Activated CD4-positive, alpha-beta T cell treated with anti-CD3 and anti-CD28 coated beads, Interleukin-2, amount 50 U/mL, for 1 hour (primary cell): ENCODE measurements around the gene APEH.

Source experiments
- DNase-seq: peaks from one replicate; pipeline ENCODE4 v3.0.0-alpha.2; 2020

Gene APEH

DNA sequence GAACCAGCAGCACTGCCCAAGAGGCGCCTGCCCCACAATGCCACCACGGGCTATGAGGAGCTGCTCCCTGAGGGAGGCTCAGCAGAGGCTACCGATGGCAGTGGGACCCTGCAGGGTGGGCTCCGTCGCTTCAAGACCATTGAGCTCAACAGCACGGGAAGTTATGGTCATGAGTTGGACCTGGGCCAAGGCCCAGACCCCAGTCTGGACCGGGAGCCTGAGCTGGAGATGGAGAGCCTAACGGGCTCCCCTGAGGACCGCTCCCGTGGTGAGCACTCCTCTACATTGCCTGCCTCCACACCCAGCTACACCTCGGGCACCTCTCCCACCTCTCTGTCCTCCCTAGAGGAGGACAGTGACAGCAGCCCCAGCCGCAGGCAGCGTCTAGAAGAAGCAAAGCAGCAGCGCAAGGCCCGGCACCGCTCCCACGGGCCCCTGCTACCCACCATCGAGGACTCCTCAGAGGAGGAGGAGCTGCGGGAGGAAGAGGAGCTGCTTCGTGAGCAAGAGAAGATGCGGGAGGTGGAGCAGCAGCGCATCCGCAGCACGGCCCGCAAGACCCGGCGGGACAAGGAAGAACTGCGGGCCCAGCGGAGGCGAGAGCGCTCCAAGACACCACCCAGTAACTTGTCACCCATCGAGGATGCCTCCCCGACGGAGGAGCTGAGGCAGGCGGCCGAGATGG, 21.8 kb upstream of the APEH start:
- no peak for DNase-seq

DNA sequence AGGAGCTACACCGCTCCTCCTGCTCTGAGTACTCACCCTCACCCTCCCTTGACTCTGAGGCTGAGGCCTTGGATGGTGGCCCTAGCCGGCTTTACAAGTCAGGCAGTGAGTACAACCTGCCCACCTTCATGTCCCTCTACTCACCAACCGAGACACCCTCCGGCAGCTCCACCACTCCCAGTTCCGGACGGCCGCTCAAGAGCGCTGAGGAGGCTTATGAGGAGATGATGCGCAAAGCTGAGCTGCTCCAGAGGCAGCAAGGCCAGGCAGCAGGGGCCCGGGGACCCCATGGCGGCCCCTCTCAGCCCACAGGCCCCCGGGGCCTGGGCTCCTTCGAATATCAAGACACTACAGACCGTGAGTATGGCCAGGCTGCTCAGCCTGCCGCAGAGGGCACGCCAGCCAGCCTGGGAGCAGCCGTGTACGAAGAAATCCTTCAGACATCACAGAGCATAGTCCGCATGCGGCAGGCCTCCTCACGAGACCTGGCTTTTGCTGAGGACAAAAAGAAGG, 21.2 kb upstream of the APEH start:
- no peak for DNase-seq

DNA sequence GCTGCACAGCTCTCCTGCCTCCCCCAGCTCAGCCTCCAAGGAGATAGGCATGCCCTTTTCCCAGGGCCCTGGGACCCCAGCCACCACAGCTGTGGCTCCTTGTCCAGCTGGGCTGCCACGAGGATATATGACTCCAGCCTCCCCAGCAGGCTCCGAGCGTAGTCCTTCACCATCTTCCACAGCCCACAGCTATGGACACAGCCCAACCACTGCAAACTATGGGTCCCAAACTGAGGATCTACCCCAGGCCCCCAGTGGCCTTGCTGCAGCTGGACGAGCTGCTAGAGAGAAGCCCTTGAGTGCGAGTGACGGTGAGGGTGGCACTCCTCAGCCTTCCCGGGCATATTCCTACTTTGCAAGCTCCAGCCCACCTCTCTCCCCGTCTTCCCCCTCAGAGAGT, 20.5 kb upstream of the APEH start:
- DNase-seq, result no peak

DNA sequence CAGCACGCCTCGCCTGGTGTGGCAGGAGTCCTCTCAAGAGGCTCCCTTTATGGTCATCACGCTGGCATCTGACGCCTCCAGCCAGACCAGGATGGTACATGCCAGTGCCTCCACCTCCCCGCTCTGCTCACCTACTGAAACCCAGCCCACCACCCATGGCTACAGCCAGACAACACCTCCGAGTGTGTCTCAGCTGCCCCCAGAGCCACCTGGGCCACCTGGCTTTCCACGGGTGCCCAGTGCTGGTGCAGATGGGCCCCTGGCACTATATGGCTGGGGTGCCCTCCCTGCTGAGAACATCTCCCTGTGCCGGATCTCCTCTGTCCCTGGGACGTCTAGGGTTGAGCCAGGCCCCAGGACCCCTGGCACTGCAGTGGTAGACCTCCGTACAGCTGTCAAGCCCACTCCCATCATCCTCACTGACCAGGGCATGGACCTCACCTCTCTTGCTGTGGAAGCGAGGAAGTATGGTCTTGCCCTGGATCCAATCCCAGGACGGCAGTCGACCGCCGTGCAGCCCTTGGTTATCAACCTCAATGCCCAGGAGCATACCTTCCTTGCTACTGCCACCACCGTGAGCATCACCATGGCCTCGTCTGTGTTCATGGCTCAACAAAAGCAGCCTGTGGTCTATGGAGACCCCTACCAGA, 19.9 kb upstream of the APEH start:
- no peak for DNase-seq

DNA sequence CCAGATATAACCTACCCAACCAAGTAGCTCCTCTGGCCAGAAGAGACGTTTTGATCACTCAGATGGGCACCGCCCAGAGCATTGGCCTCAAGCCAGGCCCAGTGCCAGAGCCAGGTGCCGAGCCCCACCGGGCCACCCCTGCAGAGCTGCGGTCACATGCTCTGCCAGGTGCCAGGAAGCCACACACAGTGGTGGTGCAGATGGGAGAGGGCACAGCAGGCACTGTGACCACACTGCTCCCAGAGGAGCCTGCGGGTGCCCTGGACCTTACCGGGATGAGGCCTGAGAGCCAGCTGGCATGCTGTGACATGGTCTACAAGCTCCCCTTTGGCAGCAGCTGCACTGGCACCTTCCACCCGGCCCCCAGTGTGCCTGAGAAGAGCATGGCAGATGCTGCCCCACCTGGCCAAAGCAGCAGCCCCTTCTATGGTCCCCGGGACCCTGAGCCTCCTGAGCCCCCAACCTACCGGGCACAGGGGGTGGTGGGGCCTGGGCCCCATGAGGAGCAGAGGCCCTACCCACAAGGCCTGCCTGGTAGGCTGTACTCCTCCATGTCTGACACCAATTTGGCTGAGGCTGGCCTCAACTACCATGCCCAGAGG, 19.1 kb upstream of the APEH start:
- DNase-seq, result no peak

DNA sequence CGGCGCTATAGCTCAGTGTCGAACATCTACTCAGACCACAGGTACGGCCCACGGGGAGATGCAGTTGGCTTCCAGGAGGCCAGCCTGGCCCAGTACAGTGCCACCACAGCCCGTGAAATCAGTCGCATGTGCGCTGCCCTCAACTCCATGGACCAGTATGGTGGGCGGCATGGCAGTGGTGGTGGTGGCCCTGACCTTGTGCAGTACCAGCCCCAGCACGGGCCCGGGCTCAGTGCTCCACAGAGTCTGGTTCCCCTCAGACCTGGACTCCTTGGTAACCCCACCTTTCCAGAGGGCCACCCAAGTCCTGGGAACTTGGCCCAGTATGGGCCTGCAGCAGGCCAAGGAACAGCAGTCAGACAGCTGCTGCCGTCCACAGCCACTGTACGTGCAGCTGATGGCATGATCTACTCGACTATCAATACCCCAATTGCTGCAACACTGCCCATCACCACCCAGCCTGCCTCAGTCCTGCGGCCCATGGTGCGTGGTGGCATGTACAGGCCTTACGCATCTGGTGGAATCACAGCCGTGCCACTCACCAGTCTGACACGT, 18.3 kb upstream of the APEH start:
- DNase-seq, result no peak

DNA sequence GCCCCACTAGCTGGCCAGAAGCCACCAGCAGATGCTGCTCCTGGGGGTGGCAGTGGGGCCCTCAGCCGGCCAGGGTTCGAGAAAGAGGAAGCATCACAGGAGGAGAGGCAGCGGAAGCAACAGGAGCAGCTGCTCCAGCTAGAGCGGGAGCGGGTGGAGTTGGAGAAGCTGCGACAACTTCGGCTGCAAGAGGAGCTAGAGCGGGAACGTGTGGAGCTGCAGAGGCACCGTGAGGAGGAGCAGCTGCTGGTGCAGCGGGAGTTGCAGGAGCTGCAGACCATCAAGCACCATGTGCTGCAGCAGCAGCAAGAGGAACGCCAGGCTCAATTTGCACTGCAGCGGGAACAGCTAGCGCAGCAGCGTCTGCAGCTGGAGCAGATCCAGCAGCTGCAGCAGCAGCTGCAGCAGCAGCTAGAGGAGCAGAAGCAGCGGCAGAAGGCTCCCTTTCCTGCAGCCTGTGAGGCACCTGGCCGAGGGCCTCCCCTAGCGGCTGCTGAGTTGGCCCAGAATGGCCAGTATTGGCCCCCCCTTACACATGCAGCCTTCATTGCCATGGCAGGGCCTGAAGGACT, 17.5 kb upstream of the APEH start:
- no peak for DNase-seq

DNA sequence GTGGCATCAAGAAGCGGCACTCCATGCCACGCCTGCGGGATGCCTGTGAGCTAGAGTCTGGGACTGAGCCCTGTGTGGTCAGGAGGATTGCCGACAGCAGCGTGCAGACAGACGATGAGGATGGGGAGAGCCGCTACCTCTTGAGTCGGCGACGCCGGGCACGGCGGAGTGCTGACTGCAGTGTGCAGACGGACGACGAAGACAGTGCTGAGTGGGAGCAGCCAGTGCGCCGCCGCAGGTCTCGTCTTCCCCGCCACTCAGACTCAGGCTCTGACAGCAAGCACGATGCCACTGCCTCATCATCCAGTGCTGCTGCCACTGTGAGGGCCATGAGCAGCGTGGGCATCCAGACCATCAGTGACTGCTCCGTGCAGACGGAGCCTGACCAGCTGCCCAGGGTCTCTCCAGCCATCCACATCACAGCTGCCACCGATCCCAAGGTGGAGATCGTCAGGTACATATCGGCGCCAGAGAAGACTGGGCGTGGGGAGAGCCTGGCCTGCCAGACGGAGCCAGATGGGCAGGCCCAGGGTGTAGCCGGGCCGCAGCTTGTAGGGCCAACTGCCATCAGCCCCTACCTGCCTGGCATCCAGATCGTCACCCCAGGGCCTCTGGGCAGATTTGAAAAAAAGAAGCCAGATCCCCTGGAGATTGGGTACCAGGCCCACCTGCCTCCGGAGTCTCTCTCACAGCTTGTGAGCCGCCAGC, 16.8 kb upstream of the APEH start:
- DNase-seq, result no peak

DNA sequence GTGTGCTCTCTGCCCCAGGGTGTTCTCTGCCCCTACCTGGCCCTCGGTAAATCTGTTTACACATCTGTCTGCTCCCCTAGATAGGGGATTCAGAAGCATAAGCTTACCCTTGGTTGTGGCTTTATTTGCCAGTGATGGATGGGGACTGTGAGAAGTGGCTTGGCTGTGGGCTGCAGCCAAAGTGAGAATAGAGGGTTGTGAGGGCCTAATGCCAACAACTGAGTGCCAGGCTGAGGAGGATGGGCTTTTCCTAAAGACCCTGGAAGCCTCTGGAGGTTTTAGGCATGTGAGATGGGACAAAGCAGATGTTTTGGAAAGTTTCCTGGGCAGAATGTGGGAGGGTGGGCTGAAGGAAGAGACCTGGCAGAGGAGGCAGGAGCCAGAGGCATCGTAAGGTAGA, 15.4 kb upstream of the APEH start:
- DNase-seq, result no peak

DNA sequence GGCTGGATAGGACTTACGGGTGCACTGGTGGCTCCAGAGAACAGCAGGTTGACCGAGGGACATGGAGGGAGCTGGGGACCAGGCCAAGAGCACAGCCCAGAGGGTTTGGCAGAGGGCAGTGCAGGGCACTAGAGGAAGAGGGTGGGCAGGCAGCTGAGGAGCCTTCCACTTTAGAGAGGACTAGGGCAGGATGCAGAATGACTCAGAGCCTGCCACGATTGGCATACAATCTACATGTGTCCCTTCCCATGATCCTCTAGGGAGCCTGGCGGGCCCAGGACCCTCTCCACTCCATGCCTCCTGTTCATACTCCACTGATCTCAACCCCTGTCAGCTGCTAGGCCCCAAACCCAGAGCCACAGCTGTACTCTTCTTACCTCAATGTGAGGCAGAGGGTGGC, 14.4 kb upstream of the APEH start:
- no peak for DNase-seq

DNA sequence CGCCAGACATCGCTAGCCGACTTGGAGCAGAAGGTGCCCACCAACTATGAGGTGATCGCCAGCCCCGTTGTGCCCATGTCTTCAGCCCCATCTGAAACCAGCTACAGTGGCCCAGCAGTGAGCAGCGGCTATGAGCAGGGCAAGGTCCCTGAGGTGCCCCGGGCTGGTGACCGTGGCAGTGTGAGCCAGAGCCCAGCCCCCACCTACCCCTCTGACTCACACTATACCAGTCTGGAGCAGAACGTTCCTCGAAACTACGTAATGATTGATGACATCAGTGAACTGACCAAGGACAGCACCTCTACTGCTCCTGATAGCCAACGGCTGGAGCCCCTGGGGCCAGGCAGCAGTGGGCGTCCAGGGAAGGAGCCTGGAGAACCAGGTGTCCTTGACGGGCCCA, 12.9 kb upstream of the APEH start:
- no peak for DNase-seq

DNA sequence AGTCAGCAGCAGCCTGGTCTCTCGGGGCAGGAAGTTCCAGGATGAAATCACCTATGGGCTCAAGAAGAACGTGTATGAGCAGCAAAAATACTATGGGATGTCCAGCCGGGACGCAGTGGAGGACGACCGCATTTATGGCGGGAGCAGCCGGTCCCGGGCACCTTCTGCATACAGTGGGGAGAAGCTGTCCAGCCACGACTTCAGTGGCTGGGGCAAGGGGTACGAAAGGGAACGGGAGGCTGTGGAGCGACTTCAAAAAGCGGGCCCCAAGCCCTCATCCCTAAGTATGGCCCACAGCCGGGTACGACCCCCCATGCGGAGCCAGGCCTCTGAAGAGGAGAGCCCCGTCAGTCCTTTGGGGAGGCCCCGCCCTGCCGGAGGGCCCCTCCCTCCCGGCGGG, 12.1 kb upstream of the APEH start:
- no peak for DNase-seq

DNA sequence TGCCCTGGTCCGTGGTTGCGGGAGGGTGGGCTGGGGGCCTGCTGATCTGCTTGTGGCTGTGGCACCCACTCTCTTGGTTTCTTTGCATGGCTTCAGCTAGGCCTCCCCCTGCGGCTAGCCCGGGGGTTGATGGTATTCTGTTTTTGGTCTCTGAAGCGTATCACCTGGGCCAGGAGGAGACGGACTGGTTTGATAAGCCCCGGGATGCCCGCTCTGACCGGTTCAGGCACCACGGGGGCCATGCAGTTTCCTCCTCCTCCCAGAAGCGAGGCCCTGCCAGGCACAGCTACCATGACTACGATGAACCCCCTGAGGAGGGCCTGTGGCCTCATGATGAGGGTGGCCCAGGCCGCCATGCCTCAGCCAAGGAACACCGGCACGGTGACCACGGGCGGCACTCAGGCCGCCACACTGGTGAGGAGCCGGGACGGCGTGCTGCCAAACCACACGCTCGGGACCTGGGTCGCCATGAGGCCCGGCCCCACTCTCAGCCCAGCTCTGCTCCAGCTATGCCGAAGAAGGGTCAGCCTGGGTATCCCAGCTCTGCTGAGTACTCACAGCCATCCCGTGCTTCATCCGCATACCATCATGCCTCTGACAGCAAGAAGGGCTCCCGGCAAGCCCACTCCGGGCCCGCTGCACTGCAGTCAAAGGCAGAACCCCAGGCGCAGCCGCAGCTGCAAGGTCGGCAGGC, 11.3 kb upstream of the APEH start:
- no peak for DNase-seq

DNA sequence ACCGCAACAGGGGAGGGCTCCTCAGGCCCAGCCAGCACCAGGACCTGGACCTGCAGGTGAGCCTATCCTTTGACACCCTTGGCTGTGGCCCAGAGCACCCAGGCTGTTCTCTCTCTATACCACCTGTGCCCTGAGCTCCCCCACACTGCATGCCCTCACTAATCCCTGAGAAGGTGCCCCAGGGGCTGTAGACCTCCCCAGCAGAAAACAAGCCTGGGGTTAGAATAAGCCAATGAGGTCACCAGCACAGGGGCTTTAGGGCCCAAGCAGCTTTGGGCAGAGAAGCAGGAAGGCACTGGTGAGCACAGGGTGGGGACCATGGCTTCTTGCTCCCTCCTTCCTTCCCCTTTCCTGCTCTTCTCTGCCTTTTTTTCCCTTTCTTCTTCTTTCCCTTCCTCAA, 10.3 kb upstream of the APEH start:
- DNase-seq, result no peak

DNA sequence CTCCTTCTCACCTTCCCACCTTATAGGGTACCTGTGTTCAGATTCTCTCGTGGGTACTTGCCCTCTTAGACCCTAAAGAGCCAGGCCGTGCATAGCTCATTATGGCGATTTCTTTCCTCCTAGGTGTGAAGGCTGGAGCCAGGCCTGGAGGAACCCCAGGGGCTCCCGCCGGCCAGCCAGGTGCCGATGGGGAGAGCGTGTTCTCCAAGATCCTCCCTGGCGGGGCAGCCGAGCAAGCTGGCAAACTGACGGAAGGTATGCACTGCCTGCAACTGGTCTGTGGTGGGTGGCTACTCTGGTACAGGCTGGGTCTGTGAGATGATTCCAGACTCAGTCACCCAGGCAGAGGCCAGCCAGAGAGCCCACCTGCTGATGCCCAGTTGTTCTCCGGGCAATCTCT, 9.9 kb upstream of the APEH start:
- DNase-seq, result no peak

DNA sequence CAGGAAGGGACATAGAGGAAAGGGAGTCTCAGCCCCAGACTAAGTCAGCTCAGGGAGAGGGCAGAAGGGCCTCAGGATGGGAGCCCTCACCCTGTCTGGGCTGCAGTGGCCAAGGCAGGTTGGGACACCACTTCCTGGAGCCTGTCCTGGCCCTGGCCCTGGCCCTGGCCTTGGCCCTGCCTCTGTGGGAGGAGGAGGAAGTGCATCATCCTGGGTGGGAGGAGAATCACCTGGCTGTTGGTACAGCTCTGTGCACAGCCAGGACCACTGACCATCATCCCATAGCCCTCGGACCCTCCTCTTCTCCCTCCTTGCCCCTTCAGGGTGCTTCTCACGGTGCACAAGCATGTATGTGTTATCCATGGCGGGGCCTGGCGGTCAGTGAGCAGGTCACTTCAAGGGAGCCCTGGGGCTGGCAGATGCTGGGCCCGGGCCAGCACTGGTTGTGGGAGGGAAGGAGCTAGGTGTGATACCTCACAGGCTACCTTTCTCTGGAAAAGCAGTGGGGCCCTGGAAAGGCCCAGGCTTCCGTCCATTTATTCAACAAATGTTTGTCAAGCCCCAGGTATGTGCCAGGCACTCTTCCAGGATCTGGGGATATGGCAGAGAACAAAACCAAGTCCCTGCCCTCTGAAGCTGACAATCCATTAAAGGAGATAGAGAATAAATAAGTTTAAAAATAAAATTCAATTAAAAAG, 8.2 kb upstream of the APEH start:
- no peak for DNase-seq

DNA sequence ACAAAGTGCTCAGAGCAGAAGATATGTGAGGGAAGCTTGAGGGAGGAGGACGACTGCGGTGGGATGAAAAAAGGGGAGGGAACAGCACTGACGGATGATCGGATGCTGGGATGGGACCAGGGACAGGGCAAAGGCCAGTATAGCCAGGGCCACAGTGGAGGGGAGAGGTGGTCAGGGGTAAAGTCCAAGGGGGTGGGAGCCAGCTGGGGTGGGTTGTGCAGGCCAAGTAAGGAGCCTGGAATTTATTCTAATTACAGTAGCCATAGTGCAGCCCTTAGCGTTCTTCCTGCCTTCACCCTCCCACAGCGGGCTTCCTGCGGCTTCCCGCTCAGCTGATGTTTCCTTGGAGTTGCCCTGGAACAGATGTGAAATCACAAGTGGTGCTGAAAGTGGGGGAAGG, 7.6 kb upstream of the APEH start:
- no peak for DNase-seq

DNA sequence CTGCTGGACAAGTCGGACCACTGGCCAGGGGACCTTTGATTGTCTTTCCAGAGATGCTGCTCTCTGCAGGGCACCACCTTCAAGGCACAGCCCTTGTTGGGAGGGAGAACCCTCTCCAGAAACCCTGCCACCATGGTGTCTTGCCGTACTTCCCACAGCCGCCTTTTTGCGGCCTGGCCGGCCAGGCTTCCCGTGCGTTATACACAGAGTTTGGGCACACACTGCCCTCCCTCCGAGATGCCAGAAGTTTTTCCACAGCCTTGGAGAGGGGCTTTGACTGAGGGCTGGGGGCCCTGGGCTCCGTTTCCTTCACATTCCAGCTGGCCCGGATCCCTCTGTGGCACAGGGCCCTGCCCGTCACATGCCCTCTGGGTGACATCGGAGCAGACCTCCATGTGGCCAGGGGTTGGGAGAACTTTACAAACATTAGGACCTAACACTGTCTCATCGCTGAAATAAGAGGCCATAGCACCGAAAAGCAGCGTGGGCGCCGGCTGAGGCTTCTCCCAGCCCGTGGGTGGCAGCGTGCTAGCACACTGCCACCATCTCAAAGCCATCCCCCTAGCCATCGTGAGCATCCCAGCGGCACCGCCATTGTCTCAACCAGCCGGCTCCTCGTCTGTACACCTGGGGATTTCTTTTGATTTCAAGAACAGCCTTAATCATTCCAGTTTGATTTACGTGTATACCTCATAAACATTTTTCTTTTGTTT, 6.3 kb upstream of the APEH start:
- DNase-seq, result no peak

DNA sequence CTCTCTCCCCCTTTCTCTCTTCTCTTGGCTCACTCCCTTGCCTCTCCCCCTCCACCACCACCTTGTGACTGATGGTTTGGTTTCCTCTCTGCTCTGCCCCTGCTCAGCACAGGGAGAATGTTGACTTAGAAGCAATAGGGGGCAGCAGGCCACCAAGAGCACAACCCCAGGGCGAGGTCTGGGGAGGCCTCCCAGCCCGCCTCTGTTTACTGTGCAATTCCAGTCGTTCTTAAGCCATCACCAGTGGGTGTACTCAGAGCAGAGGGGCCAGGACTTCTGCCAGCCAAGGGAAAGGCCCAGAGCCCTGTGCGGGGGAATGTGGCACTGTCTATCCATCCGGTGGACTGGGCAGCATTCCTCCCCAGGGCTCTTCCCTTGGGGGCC, 5.7 kb upstream of the APEH start:
- no peak for DNase-seq

DNA sequence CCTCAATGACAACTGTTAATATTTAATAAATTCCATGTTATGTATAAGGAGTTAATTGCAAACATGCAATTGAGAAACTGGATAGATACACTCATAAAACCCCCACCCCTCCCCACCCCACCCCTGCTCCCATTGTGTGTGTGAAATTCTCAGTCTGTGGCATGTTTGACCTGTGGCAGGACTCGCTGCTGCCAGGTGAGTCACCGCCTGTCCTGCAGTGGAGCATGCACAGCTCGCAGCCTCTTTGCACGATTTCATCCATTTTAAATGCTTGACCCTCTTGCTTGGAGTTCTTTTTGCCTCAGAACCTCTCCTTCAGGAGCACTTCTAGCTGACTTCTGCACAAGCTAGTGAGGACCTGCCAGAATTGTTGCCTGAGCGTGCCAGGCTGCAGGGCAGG, 5.3 kb upstream of the APEH start:
- no peak for DNase-seq

DNA sequence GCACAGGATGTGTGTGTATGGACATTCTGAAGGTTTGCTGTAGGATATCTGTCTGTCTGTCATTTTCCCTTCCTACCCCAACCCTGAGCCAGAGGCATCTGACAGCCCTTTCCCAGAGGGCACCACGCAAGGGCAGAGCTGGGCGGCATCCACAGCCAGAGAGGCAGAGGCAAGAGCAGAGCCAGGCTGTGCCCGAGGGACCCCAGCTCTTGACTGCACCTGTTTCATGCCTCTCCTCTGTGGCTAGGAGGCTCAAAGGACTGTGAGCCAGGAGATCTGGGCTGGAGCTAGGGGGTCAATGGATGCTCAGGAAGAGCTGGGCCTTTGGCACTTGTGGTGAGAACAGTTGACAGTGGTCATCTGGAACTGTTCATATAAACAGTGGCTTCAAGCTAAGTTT, 4.8 kb upstream of the APEH start:
- no peak for DNase-seq
